NCI-H526 (cell line): ENCODE measurements around the gene GOLGA3.
A peak's percentile ranks its signal among the peaks of the same experiment; 100 is the strongest.
"Not testable (repeated sequence)": the region's sequence is repeated elsewhere in the genome, so short reads cannot be mapped to it uniquely, and the experiment has no call there.

Source experiments
- DNase-seq, 2 experiments: peaks; one replicate each; lab custom pipeline; 2025; lab: John Stamatoyannopoulos, UW

GOLGA3 gene

GRCh38 chr12:132842449-132843045 lies 13.9 kb upstream of the GOLGA3 start:
- no peak for DNase-seq

- no peak for DNase-seq
These were observed 12.5 kb upstream of the GOLGA3 start for GRCh38 chr12:132841151-132841550.

GRCh38 chr12:132840536-132840935 lies 11.9 kb upstream of the GOLGA3 start:
- DNase-seq: no peak

GRCh38 chr12:132839558-132840235 lies 11.0 kb upstream of the GOLGA3 start:
- no peak for DNase-seq

- no peak for DNase-seq
These were observed 9.9 kb upstream of the GOLGA3 start for GRCh38 chr12:132838410-132839080.

GRCh38 chr12:132837693-132838409 lies 9.2 kb upstream of the GOLGA3 start:
- no peak for DNase-seq

- DNase-seq: no peak
These were observed 8.2 kb upstream of the GOLGA3 start for GRCh38 chr12:132836795-132837331.

GRCh38 chr12:132836230-132836629 lies 7.6 kb upstream of the GOLGA3 start:
- DNase-seq: not testable (repeated sequence)

- no peak for DNase-seq
These were observed 6.7 kb upstream of the GOLGA3 start for GRCh38 chr12:132835076-132836025.

- DNase-seq: no peak
These were observed 5.6 kb upstream of the GOLGA3 start for GRCh38 chr12:132834181-132834711.

GRCh38 chr12:132833341-132833740 lies 4.7 kb upstream of the GOLGA3 start:
- no peak for DNase-seq

GRCh38 chr12:132831771-132832170 lies 3.1 kb upstream of the GOLGA3 start:
- no peak for DNase-seq

GRCh38 chr12:132827763-132828703 lies 636 bp downstream of the GOLGA3 start:
- DNase-seq: peak in 1 of 2 experiments; percentile 37

GRCh38 chr12:132825861-132826260 lies 2.8 kb downstream of the GOLGA3 start:
- no peak for DNase-seq

- DNase-seq: no peak
These were observed 3.6 kb downstream of the GOLGA3 start for GRCh38 chr12:132825089-132825488.

GRCh38 chr12:132824053-132824452 lies 4.6 kb downstream of the GOLGA3 start:
- DNase-seq: no peak

- DNase-seq: no peak
These were observed 10.1 kb downstream of the GOLGA3 start for GRCh38 chr12:132818562-132818961.

GRCh38 chr12:132814232-132814631 lies 14.4 kb downstream of the GOLGA3 start:
- no peak for DNase-seq

GRCh38 chr12:132813443-132813842 lies 15.2 kb downstream of the GOLGA3 start:
- DNase-seq: no peak
